Adrenal gland (tissue), 5 donors: ENCODE measurements around the gene FES.

ENCODE experiments used
- CTCF ChIP-seq, 6 experiments: fragments of 450-650 bp in 4 of 6; fragments of 200-600 bp in 2 of 6; sonication (generic) in 1 of 6; IDR thresholded peaks; 1 replicate in 5 of 6; 2 replicates in 1 of 6; pipeline versions ENCODE4 v1.5.1 to v1.8.0; 2016 to 2021; ENCODE audit warnings: antibody characterized with exemption in 6 of 6, mild to moderate bottlenecking in 2 of 6, moderate library complexity in 1 of 6
- POLR2A ChIP-seq, 2 donors: fragments of 450-650 bp; IDR thresholded peaks; one replicate each; pipeline ENCODE4 v1.6.1; 2017; ENCODE audit warnings: antibody characterized with exemption in 2 of 2, mild to moderate bottlenecking in 2 of 2, moderate library complexity in 1 of 2
- donor health status: DM: no; HTN: no; CAD: no.

- TF ChIP-seq CTCF (IDR thresholded peaks at IDR 0.05) (no peak), POLR2A (IDR thresholded peaks at IDR 0.05) (no peak)
Observed at GRCh38 chr15:90907838-90908507, 23.7 kb downstream of the FES start.
